Upper lobe of left lung (tissue), 6 donors: Measurements from ENCODE around the gene SKIC3. TPM values are rescaled to one million over a fixed set of nuclear protein-coding genes. Genes with fewer than 3 reads are reported as not detected.

Experiments
- ATAC-seq, 2 donors: fragments of 200-7000 bp; cut with Tn5 transposase; one replicate each; pipeline ENCODE4 v1.9.1; 2022; ENCODE audit warnings: mild to moderate bottlenecking in 2 of 2, moderate library complexity in 2 of 2; ENCODE audit not compliant: low FRiP score in 2 of 2
- DNase-seq, 2 donors: peaks; one replicate each; pipeline ENCODE4 v3.0.0-alpha.2; 2019 to 2020
- H3K27ac ChIP-seq, 4 donors: fragments of 200-600 bp; sonication (generic); one replicate each; pipeline ENCODE4 v1.5.1; 2016 to 2019
- H3K27me3 ChIP-seq, 4 donors: fragments of 200-600 bp; sonication (generic); one replicate each; pipeline ENCODE4 v1.5.1; 2017 to 2019
- H3K36me3 ChIP-seq, 4 donors: fragments of 200-600 bp; sonication (generic); one replicate each; pipeline ENCODE4 v1.5.1; 2016 to 2019
- H3K4me1 ChIP-seq, 4 donors: fragments of 200-600 bp; sonication (generic); one replicate each; pipeline ENCODE4 v1.5.1; 2018 to 2019
- H3K4me3 ChIP-seq, 4 donors: fragments of 200-600 bp; sonication (generic); one replicate each; pipeline ENCODE4 v1.5.1; 2017 to 2019; ENCODE audit warnings: mild to moderate bottlenecking in 2 of 4, moderate library complexity in 1 of 4
- H3K9me3 ChIP-seq, 4 donors: fragments of 200-600 bp; sonication (generic); one replicate each; pipeline ENCODE4 v1.5.1; 2018 to 2019
- CTCF ChIP-seq, 6 experiments: fragments of 450-650 bp in 4 of 6; fragments of 200-600 bp in 2 of 6; sonication (generic) in 2 of 6; IDR thresholded peaks; one replicate each; pipeline ENCODE4 v1.5.1; 2016 to 2019; ENCODE audit warnings: antibody characterized with exemption in 6 of 6
- EP300 ChIP-seq, 4 donors: sonication (generic); formaldehyde crosslinking; IDR thresholded peaks; one replicate each; pipeline ENCODE4 v1.5.1; 2017; ENCODE audit warnings: antibody characterized with exemption in 4 of 4, control low read depth in 2 of 4
- POLR2A ChIP-seq, 4 donors: fragments of 450-650 bp; IDR thresholded peaks; one replicate each; pipeline ENCODE4 v1.5.1; 2016 to 2017; ENCODE audit warnings: antibody characterized with exemption in 4 of 4, mild to moderate bottlenecking in 2 of 4
- POLR2AphosphoS5 ChIP-seq, 2 donors: sonication (generic); formaldehyde crosslinking; IDR thresholded peaks; one replicate each; pipeline ENCODE4 v1.5.1; 2017; ENCODE audit warnings: antibody characterized with exemption in 2 of 2
- WGBS, 2 donors: methylation state at CpG; one replicate each; pipeline ENCODE4 v1.1.5; 2017 to 2018; 5-methylcytosine and 5-hydroxymethylcytosine counted together
- total RNA-seq, 6 donors: library from RNA; depleted of rRNA in 4 of 6; stranded (reverse); fragments of >200 nt in 4 of 6; gene quantifications; one replicate each; pipeline versions ENCODE4 v1.1.0 to v1.2.1, GENCODE V29; 2016 to 2021
- donor health status: DM: no; HTN: no; CAD: no; lungs with moderate emphysema.
- donor health status: DM: no; HTN: yes; CAD: no; lungs with severe emphysema.

The SKIC3 gene
- total RNA-seq, 6 donors from 2014 or later: 42.5 to 101 (median 54.0) TPM

GRCh38 chr5:95591490-95591901, 36.7 kb upstream of the SKIC3 start:
- no peaks in the 10 kb centered on the region for H3K27me3 ChIP-seq
- no peak overlapping the region for H3K27ac ChIP-seq
- no peak for ATAC-seq
- TF ChIP-seq CTCF (IDR thresholded peaks at IDR 0.05): no peak
- TF ChIP-seq POLR2A (IDR thresholded peaks at IDR 0.05): no peak
- no peak for TF ChIP-seq POLR2AphosphoS5 (IDR thresholded peaks at IDR 0.05)
- TF ChIP-seq EP300 (IDR thresholded peaks at IDR 0.05): no peak
- no peaks in the 10 kb centered on the region for H3K36me3 ChIP-seq
- DNase-seq: no peak
- no peaks in the 10 kb centered on the region for H3K9me3 ChIP-seq
- H3K4me1 ChIP-seq: no peaks in the 10 kb centered on the region
- no peak overlapping the region for H3K4me3 ChIP-seq
- WGBS, 2 donors: 91 to 93% methylated on average over 5 of the region's 5 CpGs

- Histone ChIP-seq H3K36me3 (no peaks in the 10 kb centered on the region), H3K4me3 (no peak overlapping the region), H3K27me3 (no peaks in the 10 kb centered on the region), H3K9me3 (no peaks in the 10 kb centered on the region), H3K27ac (no peak overlapping the region), H3K4me1 (no peaks in the 10 kb centered on the region)
- ATAC-seq: no peak
- 85 to 90% methylated on average over 1 of the region's 1 CpG for WGBS, 2 donors
- TF ChIP-seq POLR2AphosphoS5 (IDR thresholded peaks at IDR 0.05) (no peak), POLR2A (IDR thresholded peaks at IDR 0.05) (no peak), EP300 (IDR thresholded peaks at IDR 0.05) (no peak), CTCF (IDR thresholded peaks at IDR 0.05) (no peak)
- no peak for DNase-seq
These were observed 36.1 kb upstream of the SKIC3 start for GRCh38 chr5:95590880-95591279.

GRCh38 chr5:95583992-95584391, 29.2 kb upstream of the SKIC3 start:
- ATAC-seq: no peak
- TF ChIP-seq POLR2A (IDR thresholded peaks at IDR 0.05) (no peak), EP300 (IDR thresholded peaks at IDR 0.05) (no peak), CTCF (IDR thresholded peaks at IDR 0.05) (no peak), POLR2AphosphoS5 (IDR thresholded peaks at IDR 0.05) (no peak)
- 92 to 98% methylated on average over 1 of the region's 1 CpG for WGBS, 2 donors

GRCh38 chr5:95581576-95581975, 26.8 kb upstream of the SKIC3 start:
- Histone ChIP-seq H3K9me3 (no peaks in the 10 kb centered on the region), H3K4me3 (no peak overlapping the region), H3K27ac (no peak overlapping the region), H3K27me3 (no peaks in the 10 kb centered on the region), H3K36me3 (no peaks in the 10 kb centered on the region), H3K4me1 (no peaks in the 10 kb centered on the region)
- TF ChIP-seq POLR2AphosphoS5 (IDR thresholded peaks at IDR 0.05) (no peak), EP300 (IDR thresholded peaks at IDR 0.05) (no peak), CTCF (IDR thresholded peaks at IDR 0.05) (no peak), POLR2A (IDR thresholded peaks at IDR 0.05) (no peak)
- ATAC-seq (no peak), DNase-seq (no peak)
- 97% methylated on average over 2 of the region's 2 CpGs for WGBS, 2 donors

More at GRCh38 chr5:95583992-95584391, 29.2 kb upstream of the SKIC3 start:
- no peaks in the 10 kb centered on the region for H3K27me3 ChIP-seq
- no peak overlapping the region for H3K27ac ChIP-seq
- H3K4me3 ChIP-seq: no peak overlapping the region
- no peaks in the 10 kb centered on the region for H3K9me3 ChIP-seq
- H3K4me1 ChIP-seq: no peaks in the 10 kb centered on the region
- DNase-seq: no peak
- no peaks in the 10 kb centered on the region for H3K36me3 ChIP-seq

GRCh38 chr5:95572016-95572415, 17.2 kb upstream of the SKIC3 start:
- ATAC-seq (no peak), DNase-seq (no peak)
- Histone ChIP-seq H3K36me3 (peaks cover 0 to 17% (median 1%) of the 10 kb centered on the region in 4 donors), H3K27me3 (no peaks in the 10 kb centered on the region), H3K27ac (no peak overlapping the region), H3K9me3 (no peaks in the 10 kb centered on the region), H3K4me1 (no peaks in the 10 kb centered on the region), H3K4me3 (no peak overlapping the region)
- 93 to 94% methylated on average over 2 of the region's 2 CpGs for WGBS, 2 donors
- no peak for TF ChIP-seq POLR2A (IDR thresholded peaks at IDR 0.05)
- no peak for TF ChIP-seq EP300 (IDR thresholded peaks at IDR 0.05)
- no peak for TF ChIP-seq POLR2AphosphoS5 (IDR thresholded peaks at IDR 0.05)
- TF ChIP-seq CTCF (IDR thresholded peaks at IDR 0.05): no peak
